WERI-Rb-1 (cell line): Measurements from ENCODE around the gene SLC51B.
"Not testable (repeated sequence)": the region's sequence is repeated elsewhere in the genome, so short reads cannot be mapped to it uniquely, and the experiment has no call there.

Source experiments
- DNase-seq: peaks from one replicate; pipeline ENCODE4 v3.0.0-alpha.2; 2020
- H3K27ac ChIP-seq: fragments of 250-450 bp; sonication (Bioruptor Pico); 2 replicates; pipeline ENCODE4 v1.5.1; 2020; ENCODE audit warnings: mild to moderate bottlenecking, moderate library complexity
- H3K27me3 ChIP-seq: fragments of 250-450 bp; sonication (Bioruptor Pico); 2 replicates; pipeline ENCODE4 v1.5.1; 2021; ENCODE audit warnings: mild to moderate bottlenecking, low read depth, moderate library complexity; ENCODE audit not compliant: insufficient read depth, severe bottlenecking
- H3K36me3 ChIP-seq: fragments of 250-450 bp; sonication (Bioruptor Pico); 2 replicates; pipeline ENCODE4 v1.5.1; 2020; ENCODE audit warnings: mild to moderate bottlenecking, moderate library complexity
- H3K4me3 ChIP-seq: 2 replicates; pipeline ENCODE4 v1.5.1; 2011; ENCODE audit warnings: low read depth, mild to moderate bottlenecking, control low read depth, low read length
- H3K9me3 ChIP-seq: fragments of 250-450 bp; sonication (Bioruptor Pico); 2 replicates; pipeline ENCODE4 v1.5.1; 2021; ENCODE audit warnings: mild to moderate bottlenecking, moderate library complexity; ENCODE audit not compliant: severe bottlenecking
- CTCF ChIP-seq: IDR thresholded peaks from 2 replicates; pipeline ENCODE4 v1.5.1; 2011; ENCODE audit warnings: low read depth, mild to moderate bottlenecking, control low read depth, inconsistent platforms, low read length

SLC51B gene

GRCh38 chr15:65042776-65043327 is 2.3 kb upstream of the SLC51B start:
- Histone ChIP-seq H3K27ac (no peak overlapping the region), H3K4me3 (no peak overlapping the region), H3K36me3 (no peaks in the 10 kb centered on the region), H3K9me3 (peaks cover 2% of the 10 kb centered on the region), H3K27me3 (no peaks in the 10 kb centered on the region)
- TF ChIP-seq CTCF: no peak
- DNase-seq: no peak

GRCh38 chr15:65044218-65044617 is 969 bp upstream of the SLC51B start:
- not testable (repeated sequence) for H3K27ac ChIP-seq, H3K27me3 ChIP-seq, H3K4me3 ChIP-seq, H3K9me3 ChIP-seq, H3K36me3 ChIP-seq, DNase-seq

GRCh38 chr15:65048241-65048640 is 3.1 kb downstream of the SLC51B start:
- DNase-seq: no peak
- no peak for TF ChIP-seq CTCF
- no peaks in the 10 kb centered on the region for H3K36me3 ChIP-seq
- no peak overlapping the region for H3K4me3 ChIP-seq
- no peak overlapping the region for H3K27ac ChIP-seq
- H3K9me3 ChIP-seq: no peaks in the 10 kb centered on the region
- H3K27me3 ChIP-seq: no peaks in the 10 kb centered on the region

GRCh38 chr15:65049418-65049840 is 4.2 kb downstream of the SLC51B start:
- H3K27me3 ChIP-seq: no peaks in the 10 kb centered on the region
- TF ChIP-seq CTCF: no peak
- H3K36me3 ChIP-seq: no peaks in the 10 kb centered on the region
- H3K4me3 ChIP-seq: peak overlapping the region; percentile 48
- H3K27ac ChIP-seq: no peak overlapping the region
- peak; percentile 94 for DNase-seq
- H3K9me3 ChIP-seq: no peaks in the 10 kb centered on the region

GRCh38 chr15:65050270-65050669 is 5.1 kb downstream of the SLC51B start:
- TF ChIP-seq CTCF: no peak
- Histone ChIP-seq H3K4me3 (no peak overlapping the region), H3K27me3 (no peaks in the 10 kb centered on the region), H3K9me3 (no peaks in the 10 kb centered on the region), H3K27ac (no peak overlapping the region), H3K36me3 (no peaks in the 10 kb centered on the region)
- no peak for DNase-seq

GRCh38 chr15:65051266-65051665 is 6.1 kb downstream of the SLC51B start:
- Histone ChIP-seq H3K27ac (no peak overlapping the region), H3K36me3 (no peaks in the 10 kb centered on the region), H3K9me3 (no peaks in the 10 kb centered on the region), H3K4me3 (no peak overlapping the region), H3K27me3 (no peaks in the 10 kb centered on the region)
- DNase-seq: no peak
- TF ChIP-seq CTCF: no peak
